IPS DF 4.7 (cell line): ENCODE measurements around the gene JPT1.
"Not testable (repeated sequence)": the region's sequence is repeated elsewhere in the genome, so short reads cannot be mapped to it uniquely, and the experiment has no call there.

Source experiments
- DNase-seq: peaks from one replicate; pipeline ENCODE4 v3.0.0-alpha.2; 2013; ENCODE audit warnings: low spot score; ENCODE audit errors: extremely low read depth

JPT1 gene

GRCh38 chr17:75158480-75158879 is 4.2 kb upstream of the JPT1 start:
- not testable (repeated sequence) for DNase-seq

- no peak for DNase-seq
Observed at GRCh38 chr17:75155191-75155601, 884 bp upstream of the JPT1 start.

- DNase-seq = no peak
Observed at GRCh38 chr17:75153780-75154194, 525 bp downstream of the JPT1 start.

GRCh38 chr17:75152922-75153779 is 1.2 kb downstream of the JPT1 start:
- DNase-seq = no peak

- DNase-seq = no peak
Observed at GRCh38 chr17:75152523-75152921, 1.8 kb downstream of the JPT1 start.

- DNase-seq = no peak
Observed at GRCh38 chr17:75151930-75152329, 2.4 kb downstream of the JPT1 start.

- DNase-seq = no peak
Observed at GRCh38 chr17:75147878-75148546, 6.3 kb downstream of the JPT1 start.

GRCh38 chr17:75146592-75146991 is 7.7 kb downstream of the JPT1 start:
- no peak for DNase-seq

- no peak for DNase-seq
Observed at GRCh38 chr17:75144816-75145512, 9.3 kb downstream of the JPT1 start.

GRCh38 chr17:75142236-75142971 is 11.9 kb downstream of the JPT1 start:
- no peak for DNase-seq

GRCh38 chr17:75138519-75138918 is 15.8 kb downstream of the JPT1 start:
- DNase-seq = no peak

GRCh38 chr17:75137762-75138161 is 16.6 kb downstream of the JPT1 start:
- not testable (repeated sequence) for DNase-seq

- no peak for DNase-seq
Observed at GRCh38 chr17:75135946-75136345, 18.4 kb downstream of the JPT1 start.

- no peak for DNase-seq
Observed at GRCh38 chr17:75135452-75135851, 18.9 kb downstream of the JPT1 start.

- not testable (repeated sequence) for DNase-seq
Observed at GRCh38 chr17:75133607-75134347, 20.5 kb downstream of the JPT1 start.

GRCh38 chr17:75133001-75133400 is 21.3 kb downstream of the JPT1 start:
- no peak for DNase-seq

- DNase-seq = not testable (repeated sequence)
Observed at GRCh38 chr17:75132018-75133000, 22.0 kb downstream of the JPT1 start.

- no peak for DNase-seq
Observed at GRCh38 chr17:75131278-75132017, 22.9 kb downstream of the JPT1 start, which contains the start of gene NT5C. NT5C (minus strand) TSS chr17:75131742; CDS start chr17:75131707, 35 bp downstream.
